K562 (cell line): ENCODE measurements around the gene SYCP1. TPM values are rescaled to one million over a fixed set of nuclear protein-coding genes. Genes with fewer than 3 reads are reported as not detected.

Source experiments
- ATAC-seq: fragments of 200-7000 bp; cut with Tn5 transposase; 3 replicates; pipeline ENCODE4 v1.9.1; 2020; ENCODE audit warnings: moderate library complexity
- BruUV-seq: library from RNA; stranded (reverse); fragments of 400-500 nt; replicated peaks from 2 replicates; lab custom pipeline; 2021; lab: Mats Ljungman, UMichigan
- CTCF ChIA-PET: fragments of 300-600 bp; formaldehyde crosslinking; extraction: SDS; loops from one replicate; lab custom pipeline; 2021; ENCODE audit warnings: low intra/inter-chr PET ratio; lab: Yijun Ruan, JAX
- POLR2A ChIA-PET: fragments of 300-600, 350-650 bp; sonication (Branson Sonifier 250); formaldehyde crosslinking; extraction: SDS; loops from one replicate; lab custom pipeline; 2021; ENCODE audit warnings: antibody characterized with exemption, inconsistent platforms; lab: Yijun Ruan, JAX
- DNase-seq, 4 experiments: peaks; one replicate each; pipeline versions ENCODE4 v3.0.0 to v3.0.0-alpha.2; 2011 to 2018; ENCODE audit warnings: low spot score in 3 of 4, mixed read lengths in 3 of 4; ENCODE audit errors: extremely low read depth in 1 of 4
- FAIRE-seq: peaks from 2 replicates; lab custom pipeline; 2011; peaks lifted over from hg19 to GRCh38; lab: Jason Lieb, UNC
- H2AFZ ChIP-seq: 2 replicates; pipeline ENCODE4 v1.6.0; 2011; ENCODE audit warnings: low read depth, low read length, control low read depth, inconsistent platforms
- H3K27ac ChIP-seq: fragments of 200-600 bp; 3 replicates; pipeline ENCODE4 v1.8.0; 2011; ENCODE audit warnings: low read depth, mild to moderate bottlenecking, control low read depth, inconsistent platforms, low read length, moderate library complexity, mixed read lengths; ENCODE audit errors: extremely low read depth
- H3K27me3 ChIP-seq, 2 experiments: fragments of 300-600 bp in 1 of 2; 2 replicates in 1 of 2; 3 replicates in 1 of 2; pipeline versions ENCODE4 v1.6.0 to v1.8.0; 2011; ENCODE audit warnings: inconsistent platforms in 2 of 2, low read length in 2 of 2, mild to moderate bottlenecking in 1 of 2, mixed read lengths in 1 of 2, moderate library complexity in 1 of 2; ENCODE audit not compliant: control insufficient read depth in 2 of 2, insufficient read depth in 2 of 2
- H3K36me3 ChIP-seq: fragments of 300-600 bp; 3 replicates; pipeline ENCODE4 v1.8.0; 2011; ENCODE audit warnings: mild to moderate bottlenecking, low read length, inconsistent platforms; ENCODE audit not compliant: control insufficient read depth, insufficient read depth
- H3K4me1 ChIP-seq, 2 experiments: fragments of 200-600 bp in 1 of 2; replicated peaks in 1 of 2; 2 replicates in 1 of 2; 3 replicates in 1 of 2; pipeline versions ENCODE4 v1.5.1 to v1.8.0; 2011; ENCODE audit warnings: inconsistent platforms in 2 of 2, low read length in 2 of 2, mild to moderate bottlenecking in 1 of 2, mixed read lengths in 1 of 2, moderate library complexity in 1 of 2; ENCODE audit not compliant: control insufficient read depth in 2 of 2, insufficient read depth in 2 of 2
- H3K4me2 ChIP-seq: 2 replicates; pipeline ENCODE4 v1.6.1; 2011; ENCODE audit warnings: low read length, control low read depth, inconsistent platforms, mixed read lengths; ENCODE audit not compliant: insufficient read depth
- H3K4me3 ChIP-seq: fragments of 200-600 bp; sonication (generic), shearing (Covaris generic); 2 replicates; pipeline ENCODE4 v1.5.1; 2016; ENCODE audit warnings: control low read depth, inconsistent platforms
- H3K79me2 ChIP-seq: fragments of 200-600 bp; 3 replicates; pipeline ENCODE4 v1.8.0; 2011; ENCODE audit warnings: low read length, inconsistent platforms; ENCODE audit not compliant: control insufficient read depth, insufficient read depth
- H3K9ac ChIP-seq, 2 experiments: 2 replicates each; pipeline versions ENCODE4 v1.6.0 to v1.6.1; 2011; ENCODE audit warnings: low read depth in 2 of 2, low read length in 2 of 2, control low read depth in 1 of 2, inconsistent platforms in 1 of 2, mild to moderate bottlenecking in 1 of 2, mixed read lengths in 1 of 2; ENCODE audit not compliant: insufficient read depth in 1 of 2
- H3K9me1 ChIP-seq: one replicate; pipeline ENCODE4 v1.6.0; 2011; ENCODE audit warnings: inconsistent platforms, mild to moderate bottlenecking, low read length, moderate library complexity; ENCODE audit not compliant: control insufficient read depth, insufficient read depth
- H3K9me3 ChIP-seq: replicated peaks from 2 replicates; pipeline ENCODE4 v1.5.1; 2011; ENCODE audit warnings: low read depth, low read length, inconsistent platforms; ENCODE audit not compliant: control insufficient read depth, insufficient read depth
- H4K20me1 ChIP-seq: replicated peaks from 2 replicates; pipeline ENCODE4 v1.6.1; 2011; ENCODE audit warnings: low read length, inconsistent platforms, mixed read lengths; ENCODE audit not compliant: control insufficient read depth, insufficient read depth
- BRD9 ChIP-seq: fragments of 450-650 bp; IDR thresholded peaks from 2 replicates; pipeline ENCODE4 v1.6.1; 2018; ENCODE audit warnings: low read depth; ENCODE audit not compliant: partially characterized antibody
- CBFA2T3 ChIP-seq: fragments of 450-650 bp; IDR thresholded peaks from 2 replicates; pipeline ENCODE4 v1.6.1; 2017
- CREB3 ChIP-seq: fragments of 450-650 bp; conservative IDR thresholded peaks from 2 replicates; pipeline ENCODE4 v1.6.1; 2016; ENCODE audit warnings: missing genetic modification characterization, low read depth, mild to moderate bottlenecking, missing compliant biosample characterization, moderate library complexity
- NFATC3 ChIP-seq: fragments of 450-650 bp; IDR thresholded peaks from 2 replicates; pipeline ENCODE4 v1.6.1; 2017; ENCODE audit warnings: mild to moderate bottlenecking
- NFIC ChIP-seq: fragments of 450-650 bp; IDR thresholded peaks from 2 replicates; pipeline ENCODE4 v1.6.1; 2017; ENCODE audit warnings: mild to moderate bottlenecking, inconsistent platforms
- SIN3B ChIP-seq: fragments of 450-650 bp; IDR thresholded peaks from 2 replicates; pipeline ENCODE4 v1.6.1; 2017; ENCODE audit warnings: low read depth, mild to moderate bottlenecking, moderate library complexity
- SOX6 ChIP-seq: fragments of 450-650 bp; IDR thresholded peaks from 2 replicates; pipeline ENCODE4 v1.6.1; 2014; ENCODE audit warnings: mild to moderate bottlenecking
- SRF ChIP-seq, 2 experiments: fragments of 250-450, 450-650 bp in 1 of 2; sonication (Bioruptor Pico) in 1 of 2; sonication (generic) in 1 of 2; formaldehyde crosslinking; IDR thresholded peaks; 2 replicates each; pipeline versions ENCODE4 v1.5.0 to v1.5.1; 2020 to 2022; ENCODE audit warnings: mild to moderate bottlenecking in 1 of 2, missing genetic modification reagents in 1 of 2
- TEAD4 ChIP-seq, 2 experiments: sonication (generic) in 1 of 2; formaldehyde crosslinking in 1 of 2; IDR thresholded peaks; 2 replicates each; pipeline versions ENCODE4 v1.6.1 to v1.8.0; 2012 to 2022; ENCODE audit warnings: borderline replicate concordance in 1 of 2, inconsistent platforms in 1 of 2, low read length in 1 of 2, mild to moderate bottlenecking in 1 of 2, missing genetic modification reagents in 1 of 2
- TRIM24 ChIP-seq, 2 experiments: fragments of 450-650 bp; IDR thresholded peaks; 2 replicates each; pipeline ENCODE4 v1.6.1; 2016
- ZNF408 ChIP-seq: fragments of 250-450 bp; sonication (Bioruptor Pico); IDR thresholded peaks from 2 replicates; pipeline ENCODE4 v1.4.0; 2020; ENCODE audit warnings: low read depth, mild to moderate bottlenecking, moderate library complexity
- ZNF644 ChIP-seq: fragments of 200-800 bp; sonication (Bioruptor generic); IDR thresholded peaks from 2 replicates; pipeline ENCODE4 v1.6.1; 2016; ENCODE audit warnings: low read depth, missing genetic modification characterization, missing compliant biosample characterization
- ZNF696 ChIP-seq: fragments of 250-450 bp; sonication (Bioruptor Pico); conservative IDR thresholded peaks from 2 replicates; pipeline ENCODE4 v1.4.0; 2020; ENCODE audit warnings: mild to moderate bottlenecking, moderate library complexity
- WGBS: fragments of 100-300 bp; shearing (Covaris generic); methylation state at CpG from one replicate; pipeline ENCODE4 v1.1.6; 2016; ENCODE audit warnings: low coverage, mixed read lengths; ENCODE audit not compliant: insufficient coverage; ENCODE audit errors: missing lambda C conversion rate; 5-methylcytosine and 5-hydroxymethylcytosine counted together
- in situ Hi-C: fragments of 300-500 bp; cut with MboI; formaldehyde crosslinking; loops from 4 replicates; pipeline ENCODE4 v1.15.0; 2018; ENCODE audit warnings: inconsistent platforms, mixed read lengths
- intact Hi-C: fragments of 100-400 bp; cut with micrococcal nuclease; formaldehyde crosslinking; loops from 2 replicates; pipeline ENCODE4 v1.14.2; 2022
- polyA plus RNA-seq, 8 experiments: library from polyadenylated mRNA; depleted of rRNA in 4 of 8; stranded (reverse) in 5 of 8; unstranded in 3 of 8; fragments of >200 nt; fragmentation: Nextera tagmentation in 2 of 8; fragmentation: Illumina TruSeq in 1 of 8; extraction: Ambion mirVana in 2 of 8; extraction: Trizol in 1 of 8; gene quantifications; 2 replicates each; pipeline versions ENCODE4 v1.2.1 to v1.2.3, GENCODE V29; 2011 to 2014; ENCODE audit warnings: inconsistent platforms in 1 of 8, missing spikeins in 1 of 8
- total RNA-seq, 7 experiments: library from RNA; depleted of rRNA in 6 of 7; stranded (reverse); fragments of >200 nt in 6 of 7; fragmentation: Illumina TruSeq in 2 of 7; extraction: Trizol in 2 of 7; gene quantifications; 2 replicates each; pipeline versions ENCODE4 v1.2.1 to v1.2.3, GENCODE V29; 2011 to 2021; ENCODE audit warnings: low replicate concordance in 1 of 7

Gene SYCP1
- total and polyA plus RNA-seq, 9 of the 15 experiments (the other 6 are each of a cell fraction or from before 2014, with no cell fraction given): not detected

DNA sequence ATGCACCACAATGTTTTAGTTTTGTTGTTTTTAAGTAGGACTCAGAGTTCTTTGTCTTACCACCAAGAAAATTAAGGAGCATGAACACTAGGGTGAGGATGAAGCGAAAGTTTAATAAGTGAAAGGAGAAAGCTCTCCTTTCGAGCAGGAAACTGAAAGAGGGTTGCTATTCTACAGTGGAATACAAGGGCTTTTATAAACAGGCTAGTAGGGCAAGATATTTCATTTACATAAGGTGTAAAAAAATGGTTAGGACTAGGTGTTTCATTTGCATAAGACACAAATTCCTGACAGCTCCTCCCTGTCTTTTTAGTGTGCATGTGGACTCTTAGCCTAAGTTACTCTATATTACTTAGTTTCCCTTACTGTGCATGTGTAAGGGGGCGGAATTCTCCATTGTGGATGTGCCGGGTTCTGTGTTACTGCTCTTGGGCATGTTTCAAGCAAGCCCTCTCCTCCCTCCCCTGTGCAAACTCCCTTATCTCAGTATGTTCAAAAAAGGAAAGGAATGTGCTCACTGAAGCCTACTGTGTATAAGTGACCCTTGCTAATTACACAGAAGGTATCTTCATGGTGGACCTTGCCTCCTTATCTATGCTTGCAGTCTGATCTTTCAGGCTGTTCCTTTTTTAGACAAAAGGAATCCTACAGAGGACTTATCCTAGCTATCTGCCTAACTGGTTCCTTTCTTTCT lies 182.3 kb downstream of the SYCP1 start:
- DNase-seq (peak in 2 of 4 experiments; percentile 10 to 14), ATAC-seq (no peak; the same call in 2 of the 3 replicates)
- Histone ChIP-seq H3K27ac (no peak overlapping the region), H3K9me3 (no peaks in the 10 kb centered on the region), H3K9me1 (no peaks in the 10 kb centered on the region), H3K4me1 (no peaks in the 10 kb centered on the region), H3K4me3 (no peak overlapping the region), H3K27me3 (no peaks in the 10 kb centered on the region), H3K4me2 (no peak overlapping the region), H2AFZ (no peak overlapping the region), H4K20me1 (no peaks in the 10 kb centered on the region)
- POLR2A ChIA-PET: no interaction called here
- WGBS: 1% methylated on average over 4 of the region's 4 CpGs
- in situ Hi-C loops: no loop called here
- no TSS peak for BruUV-seq
- CTCF ChIA-PET: no interaction called here
- TF ChIP-seq SIN3B (no peak), CBFA2T3 (0 out of 2 replicates have a peak, but pooled peaks have one; percentile 14), TRIM24 (IDR thresholded peaks at IDR 0.05) (no peak), NFATC3 (no peak), ZNF644 (no peak), SOX6 (peak; percentile 34; the same call in 1 of the 2 replicates), ZNF408 (CRISPR knock-in tag) (no peak), CREB3 (tag) (no peak), SRF (CRISPR knock-in tag; IDR thresholded peaks at IDR 0.05) (peak in 1 of 2 experiments; percentile 47; a peak in 1 of 4 replicates), BRD9 (no peak), TEAD4 (IDR thresholded peaks at IDR 0.05; ENCODE audit: low read length) (no peak), TEAD4 (CRISPR knock-in tag; IDR thresholded peaks at IDR 0.05; ENCODE audit: borderline replicate concordance) (no peak), NFIC (no peak), ZNF696 (CRISPR knock-in tag) (no peak)
- TF ChIP-seq, all 486 proteins: peak for 3
- Histone ChIP-seq H3K9ac (no peak overlapping the region), H3K79me2 (no peaks in the 10 kb centered on the region), H3K36me3 (no peaks in the 10 kb centered on the region)
- intact Hi-C loops: no loop called here
- FAIRE-seq: peak; percentile 15
